HepG2 (cell line): ENCODE measurements around the gene SPRED2. TPM values are rescaled to one million over a fixed set of nuclear protein-coding genes. Genes with fewer than 3 reads are reported as not detected.

Experiments used
- E2F5 ChIP-seq: sonication (generic); formaldehyde crosslinking; conservative IDR thresholded peaks from 2 replicates; pipeline ENCODE4 v1.4.0; 2020; ENCODE audit warnings: missing genetic modification reagents
- HMGXB3 ChIP-seq: sonication (generic); formaldehyde crosslinking; IDR thresholded peaks from 2 replicates; pipeline ENCODE4 v1.4.0; 2020; ENCODE audit warnings: missing genetic modification reagents, borderline replicate concordance
- HOMEZ ChIP-seq: IDR thresholded peaks from 2 replicates; pipeline ENCODE4 v1.6.1; 2016; ENCODE audit warnings: low read depth
- HOXA9 ChIP-seq: sonication (generic); formaldehyde crosslinking; IDR thresholded peaks from 2 replicates; pipeline ENCODE4 v1.8.1; 2022; ENCODE audit warnings: missing genetic modification reagents, mild to moderate bottlenecking, moderate library complexity, borderline replicate concordance
- RFX3 ChIP-seq: IDR thresholded peaks from 2 replicates; pipeline ENCODE4 v1.6.1; 2016; ENCODE audit warnings: missing biosample characterization, missing genetic modification reagents
- THRA ChIP-seq: sonication (generic); formaldehyde crosslinking; IDR thresholded peaks from 2 replicates; pipeline ENCODE4 v1.4.0; 2020; ENCODE audit warnings: missing genetic modification reagents, borderline replicate concordance
- ZFP90 ChIP-seq: sonication (generic); formaldehyde crosslinking; IDR thresholded peaks from 2 replicates; pipeline ENCODE4 v1.8.0; 2022; ENCODE audit warnings: missing genetic modification reagents, mild to moderate bottlenecking, inconsistent platforms, borderline replicate concordance
- ZNF598 ChIP-seq: sonication (generic); formaldehyde crosslinking; IDR thresholded peaks from 2 replicates; pipeline ENCODE4 v1.5.1; 2020; ENCODE audit warnings: mild to moderate bottlenecking, missing genetic modification reagents, borderline replicate concordance
- polyA plus RNA-seq, 8 experiments: library from polyadenylated mRNA; depleted of rRNA in 3 of 8; stranded (reverse) in 7 of 8; unstranded in 1 of 8; fragments of >200 nt; fragmentation: Illumina TruSeq in 4 of 8; extraction: Trizol in 4 of 8; gene quantifications; 2 replicates each; pipeline versions ENCODE4 v1.2.1 to v1.2.3, GENCODE V29; 2011 to 2016; ENCODE audit warnings: low read depth in 4 of 8, missing spikeins in 1 of 8, mixed read lengths in 1 of 8; ENCODE audit not compliant: insufficient read depth in 1 of 8
- total RNA-seq, 5 experiments: library from RNA; depleted of rRNA; stranded (reverse); fragments of >200 nt; fragmentation: Illumina TruSeq; extraction: Trizol; gene quantifications; 2 replicates each; pipeline ENCODE4 v1.2.3, GENCODE V29; 2016; ENCODE audit warnings: low read depth in 1 of 5
- TF ChIP-seq, protein P1 (sequence below), 2 experiments: sonication (generic) in 1 of 2; formaldehyde crosslinking in 1 of 2; IDR thresholded peaks; 2 replicates each; pipeline versions ENCODE4 v1.6.1 to v1.9.0; 2014 to 2022; ENCODE audit warnings: antibody characterized with exemption in 1 of 2, borderline replicate concordance in 1 of 2, inconsistent platforms in 1 of 2, low read depth in 1 of 2, missing genetic modification reagents in 1 of 2
- TF ChIP-seq, protein P2 (sequence below): sonication (generic); formaldehyde crosslinking; IDR thresholded peaks from 2 replicates; pipeline ENCODE4 v1.5.0; 2020; ENCODE audit warnings: mild to moderate bottlenecking, low read depth, missing genetic modification reagents, borderline replicate concordance

SPRED2 gene
- total and polyA plus RNA-seq, 2 of the 13 experiments (the other 11 are each of a cell fraction or from before 2014, with no cell fraction given): 13.0 to 37.0 TPM

DNA sequence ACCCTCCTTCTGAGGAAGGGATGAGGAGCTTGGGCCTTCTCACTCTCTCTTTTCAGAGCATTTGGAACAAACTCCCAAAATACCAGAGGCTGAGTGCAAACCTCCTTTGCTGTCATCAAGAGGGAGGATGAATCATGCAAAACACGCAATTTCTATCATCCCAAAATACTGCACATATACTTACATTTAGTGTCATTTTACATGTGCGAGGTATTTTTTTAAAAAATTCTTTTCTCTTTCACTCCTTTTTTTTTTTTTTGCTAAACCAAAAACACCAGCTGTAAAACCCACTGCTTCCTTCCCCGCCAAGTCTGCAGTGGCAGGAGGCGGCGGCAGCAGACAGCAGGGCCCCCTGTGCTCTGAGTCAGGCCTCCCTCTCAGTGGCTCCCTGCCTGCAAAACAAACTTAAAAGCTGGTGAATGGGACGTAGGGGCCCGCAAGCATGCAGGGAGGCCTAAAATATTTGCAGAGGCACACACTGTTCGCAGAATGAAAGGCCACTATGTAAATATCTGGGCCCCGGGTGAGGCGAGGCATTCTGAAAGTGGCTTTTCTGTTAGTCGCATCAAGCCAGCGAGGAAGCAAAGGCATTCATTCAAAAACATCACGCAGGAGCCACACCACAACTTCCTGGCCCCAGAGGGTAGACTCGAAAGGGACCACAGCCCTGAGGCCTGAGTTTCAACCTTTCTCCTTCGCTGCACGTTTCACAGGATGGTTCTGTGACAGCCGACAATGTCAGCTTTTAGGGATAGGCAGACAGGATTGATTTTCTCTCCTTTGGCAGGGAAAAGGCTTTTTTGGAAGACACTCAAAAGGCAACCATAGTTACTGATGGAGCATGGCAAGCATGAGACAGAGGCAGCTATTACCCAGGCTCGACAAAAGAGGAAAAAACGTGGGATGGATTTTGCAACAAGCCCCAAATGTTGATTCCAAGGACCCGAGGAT lies 131.4 kb downstream of the SPRED2 start (continued):
- TF ChIP-seq E2F5 (CRISPR knock-in tag): no peak
- 0 out of 2 replicates have a peak, but pooled peaks have one; percentile 60 for TF ChIP-seq ZNF598 (CRISPR knock-in tag)
- TF ChIP-seq, protein P1, sequence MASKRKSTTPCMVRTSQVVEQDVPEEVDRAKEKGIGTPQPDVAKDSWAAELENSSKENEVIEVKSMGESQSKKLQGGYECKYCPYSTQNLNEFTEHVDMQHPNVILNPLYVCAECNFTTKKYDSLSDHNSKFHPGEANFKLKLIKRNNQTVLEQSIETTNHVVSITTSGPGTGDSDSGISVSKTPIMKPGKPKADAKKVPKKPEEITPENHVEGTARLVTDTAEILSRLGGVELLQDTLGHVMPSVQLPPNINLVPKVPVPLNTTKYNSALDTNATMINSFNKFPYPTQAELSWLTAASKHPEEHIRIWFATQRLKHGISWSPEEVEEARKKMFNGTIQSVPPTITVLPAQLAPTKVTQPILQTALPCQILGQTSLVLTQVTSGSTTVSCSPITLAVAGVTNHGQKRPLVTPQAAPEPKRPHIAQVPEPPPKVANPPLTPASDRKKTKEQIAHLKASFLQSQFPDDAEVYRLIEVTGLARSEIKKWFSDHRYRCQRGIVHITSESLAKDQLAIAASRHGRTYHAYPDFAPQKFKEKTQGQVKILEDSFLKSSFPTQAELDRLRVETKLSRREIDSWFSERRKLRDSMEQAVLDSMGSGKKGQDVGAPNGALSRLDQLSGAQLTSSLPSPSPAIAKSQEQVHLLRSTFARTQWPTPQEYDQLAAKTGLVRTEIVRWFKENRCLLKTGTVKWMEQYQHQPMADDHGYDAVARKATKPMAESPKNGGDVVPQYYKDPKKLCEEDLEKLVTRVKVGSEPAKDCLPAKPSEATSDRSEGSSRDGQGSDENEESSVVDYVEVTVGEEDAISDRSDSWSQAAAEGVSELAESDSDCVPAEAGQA (IDR thresholded peaks at IDR 0.05; ENCODE audit: low read depth): no peak
- TF ChIP-seq, protein P1 (CRISPR knock-in tag; IDR thresholded peaks at IDR 0.05; ENCODE audit: borderline replicate concordance): no peak
- 0 out of 2 replicates have a peak, but pooled peaks have one; percentile 33 for TF ChIP-seq HMGXB3 (CRISPR knock-in tag)
- no peak for TF ChIP-seq RFX3 (CRISPR knock-in tag)
- peak; percentile 83; the same call in 1 of the 2 replicates for TF ChIP-seq ZFP90 (CRISPR knock-in tag)
- TF ChIP-seq HOXA9 (CRISPR knock-in tag): no peak
- TF ChIP-seq HOMEZ (CRISPR knock-in tag): peak; percentile 48
- TF ChIP-seq, protein P2, sequence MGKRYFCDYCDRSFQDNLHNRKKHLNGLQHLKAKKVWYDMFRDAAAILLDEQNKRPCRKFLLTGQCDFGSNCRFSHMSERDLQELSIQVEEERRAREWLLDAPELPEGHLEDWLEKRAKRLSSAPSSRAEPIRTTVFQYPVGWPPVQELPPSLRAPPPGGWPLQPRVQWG: no peak
- TF ChIP-seq THRA (CRISPR knock-in tag): peak; percentile 34; the same call in 1 of the 2 replicates
